K562 (cell line): Measurements from ENCODE around the gene LBHD2. TPM values are rescaled to one million over a fixed set of nuclear protein-coding genes. Genes with fewer than 3 reads are reported as not detected.

ENCODE experiments used
- CBFA2T3 ChIP-seq: fragments of 450-650 bp; IDR thresholded peaks from 2 replicates; pipeline ENCODE4 v1.6.1; 2017
- CHD4 ChIP-seq: fragments of 200-600 bp; sonication (generic); IDR thresholded peaks from 3 replicates; pipeline ENCODE4 v1.6.1; 2012; ENCODE audit warnings: low read depth, mild to moderate bottlenecking, mixed read lengths, low read length, inconsistent platforms; ENCODE audit not compliant: insufficient read depth, insufficient replicate concordance, poor library complexity, severe bottlenecking
- EP300 ChIP-seq: IDR thresholded peaks from 2 replicates; pipeline ENCODE4 v1.6.1; 2012; ENCODE audit warnings: low read length, improper control_type of control experiment
- FOXJ2 ChIP-seq: fragments of 200-800 bp; sonication (Bioruptor generic); IDR thresholded peaks from 2 replicates; pipeline ENCODE4 v1.6.1; 2016; ENCODE audit warnings: missing genetic modification characterization, missing compliant biosample characterization
- GABPB1 ChIP-seq: sonication (generic); formaldehyde crosslinking; IDR thresholded peaks from 2 replicates; pipeline ENCODE4 v1.8.0; 2022; ENCODE audit warnings: mild to moderate bottlenecking, missing genetic modification reagents
- GATAD2B ChIP-seq: fragments of 450-650 bp; IDR thresholded peaks from 2 replicates; pipeline ENCODE4 v1.6.1; 2017; ENCODE audit warnings: mild to moderate bottlenecking, borderline replicate concordance
- KDM2B ChIP-seq: fragments of 250-450 bp; sonication (Bioruptor Pico); IDR thresholded peaks from 2 replicates; pipeline ENCODE4 v1.8.0; 2021; ENCODE audit warnings: mild to moderate bottlenecking, moderate library complexity
- LARP7 ChIP-seq: fragments of 450-650 bp; IDR thresholded peaks from 2 replicates; pipeline ENCODE4 v1.6.1; 2016
- NFXL1 ChIP-seq: fragments of 450-650 bp; formaldehyde crosslinking; IDR thresholded peaks from 2 replicates; pipeline ENCODE4 v1.4.0; 2021; ENCODE audit warnings: mild to moderate bottlenecking
- POU5F1 ChIP-seq: fragments of 150-350 bp; IDR thresholded peaks from 2 replicates; pipeline ENCODE4 v1.6.1; 2014; ENCODE audit warnings: borderline replicate concordance, low read length, low read depth, mild to moderate bottlenecking; ENCODE audit not compliant: partially characterized antibody
- RCOR1 ChIP-seq, 2 experiments: IDR thresholded peaks; 2 replicates each; pipeline ENCODE4 v1.6.1; 2012; ENCODE audit warnings: low read depth in 2 of 2, low read length in 2 of 2, borderline replicate concordance in 1 of 2, improper control_type of control experiment in 1 of 2
- SMARCE1 ChIP-seq: fragments of 450-650 bp; IDR thresholded peaks from 2 replicates; pipeline ENCODE4 v1.7.1; 2016; ENCODE audit warnings: mild to moderate bottlenecking
- TEAD1 ChIP-seq, 2 experiments: fragments of 450-650 bp in 1 of 2; sonication (generic) in 1 of 2; formaldehyde crosslinking; IDR thresholded peaks; 2 replicates each; pipeline versions ENCODE4 v1.4.0 to v1.8.0; 2020 to 2022; ENCODE audit warnings: mild to moderate bottlenecking in 2 of 2, missing genetic modification reagents in 1 of 2
- ZNF274 ChIP-seq: IDR thresholded peaks from 2 replicates; pipeline ENCODE4 v1.6.1; 2011; ENCODE audit warnings: low read depth, mild to moderate bottlenecking, low read length, moderate library complexity, borderline replicate concordance
- ZNF583 ChIP-seq: fragments of 250-450 bp; sonication (Bioruptor Pico); IDR thresholded peaks from 2 replicates; pipeline ENCODE4 v1.4.0; 2020
- polyA plus RNA-seq, 8 experiments: library from polyadenylated mRNA; depleted of rRNA in 4 of 8; stranded (reverse) in 5 of 8; unstranded in 3 of 8; fragments of >200 nt; fragmentation: Nextera tagmentation in 2 of 8; fragmentation: Illumina TruSeq in 1 of 8; extraction: Ambion mirVana in 2 of 8; extraction: Trizol in 1 of 8; gene quantifications; 2 replicates each; pipeline versions ENCODE4 v1.2.1 to v1.2.3, GENCODE V29; 2011 to 2014; ENCODE audit warnings: inconsistent platforms in 1 of 8, missing spikeins in 1 of 8
- total RNA-seq, 7 experiments: library from RNA; depleted of rRNA in 6 of 7; stranded (reverse); fragments of >200 nt in 6 of 7; fragmentation: Illumina TruSeq in 2 of 7; extraction: Trizol in 2 of 7; gene quantifications; 2 replicates each; pipeline versions ENCODE4 v1.2.1 to v1.2.3, GENCODE V29; 2011 to 2021; ENCODE audit warnings: low replicate concordance in 1 of 7
- TF ChIP-seq, protein P1 (sequence below): fragments of 450-650 bp; IDR thresholded peaks from one replicate; pipeline ENCODE4 v1.6.1; 2018; ENCODE audit warnings: mild to moderate bottlenecking, moderate library complexity; ENCODE audit not compliant: partially characterized antibody
- TF ChIP-seq, protein P2 (sequence below): fragments of 250-450 bp; sonication (Bioruptor Pico); IDR thresholded peaks from 2 replicates; pipeline ENCODE4 v1.8.0; 2021; ENCODE audit warnings: moderate library complexity, mild to moderate bottlenecking, inconsistent platforms
- TF ChIP-seq, protein P3 (sequence below): fragments of 250-450 bp; sonication (Bioruptor Pico); IDR thresholded peaks from 2 replicates; pipeline ENCODE4 v1.4.0; 2020; ENCODE audit warnings: mild to moderate bottlenecking, moderate library complexity
- TF ChIP-seq, protein P4 (sequence below): fragments of 450-650 bp; formaldehyde crosslinking; IDR thresholded peaks from 2 replicates; pipeline ENCODE4 v1.4.0; 2020; ENCODE audit warnings: mild to moderate bottlenecking, moderate library complexity
- TF ChIP-seq, protein P5 (sequence below): fragments of 450-650 bp; formaldehyde crosslinking; conservative IDR thresholded peaks from 2 replicates; pipeline ENCODE4 v1.4.0; 2022; ENCODE audit warnings: mild to moderate bottlenecking, missing genetic modification characterization
- TF ChIP-seq, protein P6 (sequence below): fragments of 450-650 bp; formaldehyde crosslinking; IDR thresholded peaks from 2 replicates; pipeline ENCODE4 v1.4.0; 2022; ENCODE audit warnings: missing genetic modification characterization

The LBHD2 gene
- total and polyA plus RNA-seq, 9 of the 15 experiments (the other 6 are each of a cell fraction or from before 2014, with no cell fraction given), result not detected

DNA sequence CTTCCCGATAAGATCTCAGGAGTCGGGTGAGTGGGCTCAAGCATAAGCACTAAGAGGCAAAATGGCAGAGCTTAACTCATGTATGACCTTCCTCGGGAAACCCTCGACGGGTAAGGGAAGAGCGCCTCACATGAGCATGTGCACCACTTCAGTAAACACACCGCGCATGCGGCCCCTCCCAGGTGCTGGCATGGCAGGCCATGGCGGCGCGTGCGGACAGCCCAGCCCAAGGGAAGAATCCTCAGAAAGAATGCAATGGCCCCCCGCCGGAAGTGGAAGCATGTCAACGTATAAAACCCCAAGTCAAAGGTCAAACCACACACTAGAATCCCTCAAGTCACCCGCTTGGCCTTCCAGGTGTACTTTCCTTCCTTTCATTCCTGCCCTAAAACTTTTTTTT is 32.6 kb downstream of the LBHD2 start (continued):
- no peak for TF ChIP-seq RCOR1 (IDR thresholded peaks at IDR 0.05; ENCODE audit: borderline replicate concordance in 1 of 2, low read depth in 2 of 2, low read length in 2 of 2)
- no peak for TF ChIP-seq GATAD2B
- TF ChIP-seq KDM2B, result no peak
- TF ChIP-seq, protein P1, sequence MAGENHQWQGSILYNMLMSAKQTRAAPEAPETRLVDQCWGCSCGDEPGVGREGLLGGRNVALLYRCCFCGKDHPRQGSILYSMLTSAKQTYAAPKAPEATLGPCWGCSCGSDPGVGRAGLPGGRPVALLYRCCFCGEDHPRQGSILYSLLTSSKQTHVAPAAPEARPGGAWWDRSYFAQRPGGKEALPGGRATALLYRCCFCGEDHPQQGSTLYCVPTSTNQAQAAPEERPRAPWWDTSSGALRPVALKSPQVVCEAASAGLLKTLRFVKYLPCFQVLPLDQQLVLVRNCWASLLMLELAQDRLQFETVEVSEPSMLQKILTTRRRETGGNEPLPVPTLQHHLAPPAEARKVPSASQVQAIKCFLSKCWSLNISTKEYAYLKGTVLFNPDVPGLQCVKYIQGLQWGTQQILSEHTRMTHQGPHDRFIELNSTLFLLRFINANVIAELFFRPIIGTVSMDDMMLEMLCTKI, result no peak
- TF ChIP-seq, protein P2, sequence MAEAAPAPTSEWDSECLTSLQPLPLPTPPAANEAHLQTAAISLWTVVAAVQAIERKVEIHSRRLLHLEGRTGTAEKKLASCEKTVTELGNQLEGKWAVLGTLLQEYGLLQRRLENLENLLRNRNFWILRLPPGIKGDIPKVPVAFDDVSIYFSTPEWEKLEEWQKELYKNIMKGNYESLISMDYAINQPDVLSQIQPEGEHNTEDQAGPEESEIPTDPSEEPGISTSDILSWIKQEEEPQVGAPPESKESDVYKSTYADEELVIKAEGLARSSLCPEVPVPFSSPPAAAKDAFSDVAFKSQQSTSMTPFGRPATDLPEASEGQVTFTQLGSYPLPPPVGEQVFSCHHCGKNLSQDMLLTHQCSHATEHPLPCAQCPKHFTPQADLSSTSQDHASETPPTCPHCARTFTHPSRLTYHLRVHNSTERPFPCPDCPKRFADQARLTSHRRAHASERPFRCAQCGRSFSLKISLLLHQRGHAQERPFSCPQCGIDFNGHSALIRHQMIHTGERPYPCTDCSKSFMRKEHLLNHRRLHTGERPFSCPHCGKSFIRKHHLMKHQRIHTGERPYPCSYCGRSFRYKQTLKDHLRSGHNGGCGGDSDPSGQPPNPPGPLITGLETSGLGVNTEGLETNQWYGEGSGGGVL (CRISPR knock-in tag), result no peak
- TF ChIP-seq, protein P3, sequence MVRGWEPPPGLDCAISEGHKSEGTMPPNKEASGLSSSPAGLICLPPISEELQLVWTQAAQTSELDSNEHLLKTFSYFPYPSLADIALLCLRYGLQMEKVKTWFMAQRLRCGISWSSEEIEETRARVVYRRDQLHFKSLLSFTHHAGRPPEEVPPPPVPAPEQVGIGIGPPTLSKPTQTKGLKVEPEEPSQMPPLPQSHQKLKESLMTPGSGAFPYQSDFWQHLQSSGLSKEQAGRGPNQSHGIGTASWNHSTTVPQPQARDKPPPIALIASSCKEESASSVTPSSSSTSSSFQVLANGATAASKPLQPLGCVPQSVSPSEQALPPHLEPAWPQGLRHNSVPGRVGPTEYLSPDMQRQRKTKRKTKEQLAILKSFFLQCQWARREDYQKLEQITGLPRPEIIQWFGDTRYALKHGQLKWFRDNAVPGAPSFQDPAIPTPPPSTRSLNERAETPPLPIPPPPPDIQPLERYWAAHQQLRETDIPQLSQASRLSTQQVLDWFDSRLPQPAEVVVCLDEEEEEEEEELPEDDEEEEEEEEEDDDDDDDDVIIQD (CRISPR knock-in tag), result no peak
- TF ChIP-seq FOXJ2 (tag), result no peak
- TF ChIP-seq, protein P4, sequence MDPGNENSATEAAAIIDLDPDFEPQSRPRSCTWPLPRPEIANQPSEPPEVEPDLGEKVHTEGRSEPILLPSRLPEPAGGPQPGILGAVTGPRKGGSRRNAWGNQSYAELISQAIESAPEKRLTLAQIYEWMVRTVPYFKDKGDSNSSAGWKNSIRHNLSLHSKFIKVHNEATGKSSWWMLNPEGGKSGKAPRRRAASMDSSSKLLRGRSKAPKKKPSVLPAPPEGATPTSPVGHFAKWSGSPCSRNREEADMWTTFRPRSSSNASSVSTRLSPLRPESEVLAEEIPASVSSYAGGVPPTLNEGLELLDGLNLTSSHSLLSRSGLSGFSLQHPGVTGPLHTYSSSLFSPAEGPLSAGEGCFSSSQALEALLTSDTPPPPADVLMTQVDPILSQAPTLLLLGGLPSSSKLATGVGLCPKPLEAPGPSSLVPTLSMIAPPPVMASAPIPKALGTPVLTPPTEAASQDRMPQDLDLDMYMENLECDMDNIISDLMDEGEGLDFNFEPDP (CRISPR knock-in tag), result no peak
- TF ChIP-seq ZNF274, result no peak
- no peak for TF ChIP-seq CHD4
- no peak for TF ChIP-seq NFXL1
- no peak for TF ChIP-seq POU5F1
- no peak for TF ChIP-seq ZNF583 (CRISPR knock-in tag)
- TF ChIP-seq, protein P5, sequence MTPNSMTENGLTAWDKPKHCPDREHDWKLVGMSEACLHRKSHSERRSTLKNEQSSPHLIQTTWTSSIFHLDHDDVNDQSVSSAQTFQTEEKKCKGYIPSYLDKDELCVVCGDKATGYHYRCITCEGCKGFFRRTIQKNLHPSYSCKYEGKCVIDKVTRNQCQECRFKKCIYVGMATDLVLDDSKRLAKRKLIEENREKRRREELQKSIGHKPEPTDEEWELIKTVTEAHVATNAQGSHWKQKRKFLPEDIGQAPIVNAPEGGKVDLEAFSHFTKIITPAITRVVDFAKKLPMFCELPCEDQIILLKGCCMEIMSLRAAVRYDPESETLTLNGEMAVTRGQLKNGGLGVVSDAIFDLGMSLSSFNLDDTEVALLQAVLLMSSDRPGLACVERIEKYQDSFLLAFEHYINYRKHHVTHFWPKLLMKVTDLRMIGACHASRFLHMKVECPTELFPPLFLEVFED (CRISPR knock-in tag), result no peak
- TF ChIP-seq CBFA2T3, result no peak
- no peak for TF ChIP-seq EP300
- TF ChIP-seq GABPB1, result peak; percentile 46; the same call in 1 of the 2 replicates
- no peak for TF ChIP-seq LARP7
- no peak for TF ChIP-seq SMARCE1
- TF ChIP-seq TEAD1 (CRISPR knock-in tag; IDR thresholded peaks at IDR 0.05), result 0 out of 4 replicates have a peak, but pooled peaks of 1 of the 2 experiments have one; percentile 31
- TF ChIP-seq, protein P6, sequence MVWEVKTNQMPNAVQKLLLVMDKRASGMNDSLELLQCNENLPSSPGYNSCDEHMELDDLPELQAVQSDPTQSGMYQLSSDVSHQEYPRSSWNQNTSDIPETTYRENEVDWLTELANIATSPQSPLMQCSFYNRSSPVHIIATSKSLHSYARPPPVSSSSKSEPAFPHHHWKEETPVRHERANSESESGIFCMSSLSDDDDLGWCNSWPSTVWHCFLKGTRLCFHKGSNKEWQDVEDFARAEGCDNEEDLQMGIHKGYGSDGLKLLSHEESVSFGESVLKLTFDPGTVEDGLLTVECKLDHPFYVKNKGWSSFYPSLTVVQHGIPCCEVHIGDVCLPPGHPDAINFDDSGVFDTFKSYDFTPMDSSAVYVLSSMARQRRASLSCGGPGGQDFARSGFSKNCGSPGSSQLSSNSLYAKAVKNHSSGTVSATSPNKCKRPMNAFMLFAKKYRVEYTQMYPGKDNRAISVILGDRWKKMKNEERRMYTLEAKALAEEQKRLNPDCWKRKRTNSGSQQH (CRISPR knock-in tag), result no peak
